Pons (tissue), 1 donor: ENCODE results near the gene AMHR2.
"Not testable (repeated sequence)": the region's sequence is repeated elsewhere in the genome, so short reads cannot be mapped to it uniquely, and the experiment has no call there.

Source experiments
- DNase-seq: peaks from one replicate; pipeline ENCODE4 v3.0.0-alpha.2; 2016; ENCODE audit warnings: low spot score

Gene AMHR2

DNA sequence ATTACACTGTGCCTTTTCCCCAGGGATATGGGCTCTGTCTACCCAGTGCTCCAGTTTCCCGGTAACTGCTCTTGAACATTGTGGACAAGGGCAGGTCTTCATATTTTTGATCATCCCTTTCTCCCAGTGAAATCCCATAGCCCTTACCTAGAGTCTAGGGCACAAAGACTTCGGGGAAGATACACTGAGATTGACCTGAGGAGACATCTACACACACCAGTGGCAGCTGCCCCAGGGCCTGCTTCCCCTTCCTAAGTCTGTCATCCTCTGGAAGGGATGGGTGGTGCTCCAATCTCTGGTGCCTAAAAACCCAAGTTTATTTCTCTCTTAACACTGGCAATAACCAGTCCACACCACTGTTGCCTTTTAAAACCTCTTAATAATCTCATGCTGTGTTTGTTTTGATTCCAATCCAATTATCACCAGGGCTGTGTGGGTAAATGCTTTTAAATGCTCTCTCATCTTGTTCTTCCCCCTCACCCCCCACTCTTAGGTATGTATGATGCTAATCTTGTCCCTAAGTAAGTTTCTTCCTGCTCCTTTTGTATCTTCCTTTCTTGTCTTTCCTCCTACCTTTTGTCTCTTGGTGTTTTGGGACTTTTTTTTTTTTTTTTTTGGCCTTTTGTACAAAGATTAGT lies 7.8 kb upstream of the AMHR2 start:
- DNase-seq, result not testable (repeated sequence)

DNA sequence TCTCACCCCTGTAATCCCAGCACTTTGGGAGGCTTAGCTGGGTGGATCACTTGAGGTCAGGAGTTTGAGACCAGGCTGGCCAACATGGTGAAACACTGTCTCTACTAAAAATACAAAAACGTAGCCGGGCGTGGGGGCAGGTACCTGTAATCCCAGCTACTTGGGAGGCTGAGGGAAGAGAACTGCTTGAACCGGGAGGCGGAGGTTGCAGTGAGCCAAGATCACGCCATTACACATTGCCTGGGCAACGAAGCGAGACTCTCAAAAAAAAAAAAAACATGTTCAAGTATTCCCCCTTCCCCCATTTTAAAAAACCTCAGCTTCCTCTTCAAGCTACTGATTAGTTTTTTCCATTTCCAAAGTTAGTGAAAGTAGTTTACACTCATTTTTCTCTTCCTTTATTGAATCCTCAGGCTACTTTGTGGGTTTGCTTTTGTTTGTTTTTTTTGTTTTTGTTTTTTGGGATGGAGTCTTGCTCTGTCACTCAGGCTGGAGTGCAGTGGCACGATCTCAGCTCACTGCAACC lies 6.3 kb upstream of the AMHR2 start:
- DNase-seq, result peak; percentile 27

GRCh38 chr12:53418221-53418620 lies 5.4 kb upstream of the AMHR2 start:
- DNase-seq, result no peak

DNA sequence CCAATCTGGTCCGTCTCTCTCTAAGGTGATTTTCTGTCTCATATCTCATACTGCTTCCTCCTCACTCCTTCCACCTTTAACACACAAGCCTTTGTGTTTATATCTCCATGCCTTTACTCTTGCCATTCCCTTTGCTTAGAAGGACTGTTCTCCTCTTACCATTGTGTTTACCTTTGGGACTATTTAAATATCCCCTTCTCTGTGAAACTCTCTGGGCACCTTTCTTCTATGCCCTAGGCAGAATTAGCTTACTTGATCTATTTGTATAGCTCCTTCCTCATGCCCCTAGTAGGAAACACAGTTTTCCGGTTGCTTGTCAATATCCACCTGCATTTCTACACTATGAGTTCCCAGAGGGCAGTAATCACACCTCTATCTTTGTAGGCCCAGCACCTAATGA lies 3.9 kb upstream of the AMHR2 start:
- no peak for DNase-seq

DNA sequence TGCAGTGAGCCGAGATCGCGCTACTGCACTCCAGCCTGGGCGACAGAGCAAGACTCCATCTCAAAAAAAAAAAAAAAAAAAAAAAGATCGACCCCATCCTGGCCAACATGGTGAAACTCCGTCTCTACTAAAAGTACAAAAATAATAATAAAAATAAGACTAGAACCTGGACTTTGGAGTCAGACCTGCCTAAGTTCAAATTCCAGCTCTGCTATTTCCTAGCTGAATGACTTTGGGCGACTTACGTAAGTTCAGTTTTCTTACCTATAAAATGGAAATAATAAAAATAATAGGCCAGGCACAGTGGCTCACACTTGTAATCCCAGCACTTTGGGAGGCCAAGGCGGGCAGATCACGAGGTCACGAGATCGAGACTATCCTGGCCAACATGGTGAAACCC lies 1.4 kb upstream of the AMHR2 start:
- not testable (repeated sequence) for DNase-seq

- DNase-seq, result no peak
Observed at GRCh38 chr12:53424626-53425514, 1.2 kb downstream of the AMHR2 start.

GRCh38 chr12:53425515-53426150 lies 2.0 kb downstream of the AMHR2 start:
- DNase-seq, result no peak

- no peak for DNase-seq
Observed at GRCh38 chr12:53427905-53428594, 4.4 kb downstream of the AMHR2 start.

DNA sequence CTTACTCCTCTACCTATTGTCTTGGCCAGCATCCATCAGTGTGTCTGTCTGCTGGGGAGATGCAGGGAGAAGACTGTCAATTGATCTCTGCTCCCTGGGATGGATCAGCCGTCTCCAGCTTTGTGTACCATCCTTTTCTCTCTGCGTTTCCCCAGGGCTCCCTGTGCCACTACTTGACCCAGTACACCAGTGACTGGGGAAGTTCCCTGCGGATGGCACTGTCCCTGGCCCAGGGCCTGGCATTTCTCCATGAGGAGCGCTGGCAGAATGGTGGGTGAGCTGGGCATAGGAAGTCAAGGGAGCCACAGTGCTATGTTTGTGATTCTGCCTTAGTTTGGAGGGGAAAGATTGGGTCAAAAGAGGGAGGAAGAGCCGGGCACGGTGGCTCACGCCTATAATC lies 5.1 kb downstream of the AMHR2 start:
- no peak for DNase-seq

- DNase-seq, result no peak
Observed at GRCh38 chr12:53430116-53430515, 6.5 kb downstream of the AMHR2 start.

- DNase-seq, result no peak
Observed at GRCh38 chr12:53431187-53431586, 7.5 kb downstream of the AMHR2 start.

DNA sequence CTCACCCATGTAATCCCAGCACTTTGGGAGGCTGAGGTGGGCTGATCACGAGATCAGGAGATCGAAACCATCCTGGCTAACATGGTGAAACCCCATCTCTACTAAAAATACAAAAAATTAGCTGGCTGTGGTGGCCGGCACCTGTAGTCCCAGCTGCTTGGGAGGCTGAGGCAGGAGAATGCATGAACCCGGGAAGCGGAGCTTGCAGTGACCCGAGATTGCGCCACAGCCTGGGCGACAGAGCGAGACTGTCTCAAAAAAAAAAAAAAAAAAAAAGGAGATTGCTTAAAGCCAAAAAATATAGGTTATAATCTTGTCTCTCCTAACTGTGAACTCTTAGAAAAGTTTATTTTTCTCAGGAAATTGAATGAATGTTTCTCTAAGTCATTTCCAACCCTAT lies 11.7 kb downstream of the AMHR2 start:
- not testable (repeated sequence) for DNase-seq

DNA sequence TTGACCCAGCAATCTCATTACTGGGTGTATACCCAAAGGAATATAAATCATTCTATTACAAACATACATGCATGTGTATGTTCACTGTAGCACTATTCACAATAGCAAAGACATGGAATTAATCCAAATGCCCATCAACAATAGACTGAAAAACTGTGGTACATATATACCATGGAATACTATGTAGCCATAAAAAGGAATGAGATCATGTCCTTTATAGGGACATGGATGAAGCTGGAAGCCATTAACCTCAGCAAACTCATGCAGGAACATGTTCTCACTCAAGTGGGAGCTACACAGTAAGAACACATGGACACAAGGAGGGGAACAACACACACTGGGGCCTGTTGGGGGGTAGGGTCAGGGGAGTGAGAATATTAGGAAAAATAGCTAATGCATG lies 15.9 kb downstream of the AMHR2 start:
- DNase-seq, result not testable (repeated sequence)

GRCh38 chr12:53441040-53441833 lies 17.6 kb downstream of the AMHR2 start, which contains the start of gene PRR13:
Gene PRR13 (plus strand): TSS chr12:53441734. CDS start chr12:53442715, 981 bp downstream.
- peak; percentile 100 for DNase-seq

DNA sequence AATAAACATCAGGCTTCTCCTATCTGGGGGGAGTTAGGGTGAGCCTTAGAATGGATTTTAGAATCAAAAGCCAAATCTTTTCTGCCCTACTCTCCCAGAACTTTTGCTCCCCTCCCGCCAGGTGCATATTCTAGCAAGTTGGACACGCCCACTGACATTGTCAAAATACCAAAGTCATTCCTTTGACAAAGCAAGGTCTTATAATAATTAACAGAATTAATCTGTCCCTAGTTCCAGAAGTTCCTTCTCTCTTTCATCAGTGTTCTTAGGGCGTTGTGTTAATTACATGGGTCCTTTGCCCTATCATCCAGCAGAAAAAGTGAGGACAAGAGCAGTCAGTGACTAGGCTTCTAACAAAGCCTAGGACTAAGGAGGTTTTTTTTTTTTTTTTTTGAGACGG lies 20.3 kb downstream of the AMHR2 start:
- DNase-seq, result no peak

DNA sequence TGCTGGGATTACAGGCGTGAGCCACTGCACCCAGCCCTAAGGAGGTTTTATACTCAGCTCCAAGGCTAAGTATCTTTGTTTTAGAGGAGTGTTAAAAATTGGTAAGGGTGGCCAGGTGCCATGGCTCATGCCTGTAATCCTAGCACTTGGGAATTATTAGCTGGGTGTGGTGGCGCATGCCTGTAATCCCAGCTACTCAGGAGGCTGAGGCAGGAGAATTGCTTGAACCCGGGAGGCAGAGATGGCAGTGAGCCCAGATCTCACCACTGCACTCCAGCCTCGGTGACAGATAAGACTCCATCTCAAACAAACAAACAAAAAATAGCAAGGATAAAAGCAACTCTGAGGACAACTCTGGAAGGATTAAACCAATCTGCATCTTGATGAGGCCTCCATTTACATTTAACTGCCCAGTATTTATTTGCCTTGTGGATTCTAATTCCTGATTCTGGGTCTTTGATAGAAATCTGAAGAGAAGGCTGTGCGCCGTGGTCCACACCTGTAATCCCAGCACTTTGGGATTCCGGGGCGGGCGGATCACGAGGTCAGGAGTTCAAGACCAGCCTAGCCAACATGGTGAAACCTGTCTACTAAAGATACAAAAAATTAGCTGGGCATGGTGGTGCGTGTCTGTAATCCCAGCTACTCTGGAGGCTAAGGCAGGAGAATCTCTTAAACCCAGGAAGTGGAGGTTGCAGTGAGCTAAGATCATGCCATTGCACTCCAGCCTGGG lies 21.1 kb downstream of the AMHR2 start:
- DNase-seq, result not testable (repeated sequence)

DNA sequence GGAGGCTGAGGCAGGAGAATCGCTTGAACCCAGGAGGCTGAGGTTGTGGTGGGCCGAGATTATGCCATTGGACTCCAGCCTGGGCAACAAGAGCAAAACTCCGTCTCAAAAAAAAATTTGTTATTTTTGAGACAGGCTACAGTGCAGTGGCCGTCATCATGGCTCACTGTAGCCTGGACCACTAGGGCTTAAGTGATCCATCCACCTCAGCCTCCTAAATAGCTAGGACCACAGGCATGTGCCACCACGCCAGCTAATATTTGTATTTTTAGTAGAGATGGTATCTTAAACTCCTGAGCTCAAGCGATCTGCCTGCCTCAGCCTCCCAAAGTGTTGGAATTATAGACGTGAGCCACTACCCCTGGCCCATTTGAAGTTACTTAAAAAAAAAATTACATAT lies 27.3 kb downstream of the AMHR2 start:
- DNase-seq, result no peak

GRCh38 chr12:53451661-53452158 lies 28.1 kb downstream of the AMHR2 start, which contains the start of gene PCBP2:
Gene PCBP2 (plus strand): TSS chr12:53452102. CDS start chr12:53454801, 2,699 bp downstream.
- peak; percentile 100 for DNase-seq

GRCh38 chr12:53452159-53453077 lies 28.8 kb downstream of the AMHR2 start:
- DNase-seq, result peak; percentile 81
